Measurements from ENCODE around the gene MAPKAP1.

MAPKAP1 gene

GRCh38 chr9:125594223-125594610 is 112.8 kb downstream of the MAPKAP1 start:
- no peak for ATAC-seq (ENCODE audit: insufficient read depth, low read depth)
- Histone ChIP-seq H3K4me3 (ENCODE audit: low read depth in 1 of 2, low read length in 2 of 2) (no peak overlapping the region), H4K20me1 (ENCODE audit: insufficient read depth, low read length) (no peaks in the 10 kb centered on the region; the same call in 1 of the 2 replicates), H3K27me3 (ENCODE audit: insufficient read depth, low read length, poor library complexity) (no peaks in the 10 kb centered on the region), H3K4me1 (ENCODE audit: insufficient read depth, low read length) (no peaks in the 10 kb centered on the region), H3K79me2 (ENCODE audit: insufficient read depth, low read length) (peaks cover 6% of the 10 kb centered on the region; the same call in 1 of the 2 replicates), H3K9me3 (ENCODE audit: insufficient read depth, low read length, severe bottlenecking) (no peaks in the 10 kb centered on the region), H3K27ac (ENCODE audit: low read length) (no peak overlapping the region), H3K4me2 (ENCODE audit: insufficient read depth, low read length) (no peak overlapping the region), H2AFZ (ENCODE audit: low read depth, low read length) (no peak overlapping the region), H3K9ac (ENCODE audit: low read depth, low read length) (no peak overlapping the region), H3K36me3 (ENCODE audit: insufficient read depth, low read length) (no peaks in the 10 kb centered on the region)
- no peak for DNase-seq
- TF ChIP-seq EZH2 (IDR thresholded peaks at IDR 0.05; ENCODE audit: borderline replicate concordance, low read depth, low read length, severe bottlenecking) (no peak), CTCF (IDR thresholded peaks at IDR 0.05; ENCODE audit: borderline replicate concordance, extremely low read depth, low read length, poor library complexity, severe bottlenecking) (no peak)

- Histone ChIP-seq H3K4me2 (ENCODE audit: insufficient read depth, low read length) (no peak overlapping the region), H3K4me3 (ENCODE audit: low read depth in 1 of 2, low read length in 2 of 2) (no peak overlapping the region), H3K27ac (ENCODE audit: low read length) (no peak overlapping the region), H4K20me1 (ENCODE audit: insufficient read depth, low read length) (peaks cover 1% of the 10 kb centered on the region; the same call in 1 of the 2 replicates), H3K27me3 (ENCODE audit: insufficient read depth, low read length, poor library complexity) (no peaks in the 10 kb centered on the region), H2AFZ (ENCODE audit: low read depth, low read length) (no peak overlapping the region), H3K79me2 (ENCODE audit: insufficient read depth, low read length) (peaks cover 8% of the 10 kb centered on the region; the same call in 1 of the 2 replicates), H3K4me1 (ENCODE audit: insufficient read depth, low read length) (no peaks in the 10 kb centered on the region), H3K36me3 (ENCODE audit: insufficient read depth, low read length) (no peaks in the 10 kb centered on the region), H3K9ac (ENCODE audit: low read depth, low read length) (no peak overlapping the region), H3K9me3 (ENCODE audit: insufficient read depth, low read length, severe bottlenecking) (no peaks in the 10 kb centered on the region)
- no peak for ATAC-seq (ENCODE audit: insufficient read depth, low read depth)
- TF ChIP-seq EZH2 (IDR thresholded peaks at IDR 0.05; ENCODE audit: borderline replicate concordance, low read depth, low read length, severe bottlenecking) (no peak), CTCF (IDR thresholded peaks at IDR 0.05; ENCODE audit: borderline replicate concordance, extremely low read depth, low read length, poor library complexity, severe bottlenecking) (no peak)
- DNase-seq = no peak
These were observed 113.3 kb downstream of the MAPKAP1 start for GRCh38 chr9:125593581-125594222.

GRCh38 chr9:125591888-125592287 is 115.1 kb downstream of the MAPKAP1 start:
- H3K4me3 ChIP-seq (ENCODE audit: low read depth in 1 of 2, low read length in 2 of 2) = no peak overlapping the region
- no peaks in the 10 kb centered on the region for H3K27me3 ChIP-seq (ENCODE audit: insufficient read depth, low read length, poor library complexity)
- ATAC-seq (ENCODE audit: insufficient read depth, low read depth) = no peak
- H3K9ac ChIP-seq (ENCODE audit: low read depth, low read length) = no peak overlapping the region
- TF ChIP-seq CTCF (IDR thresholded peaks at IDR 0.05; ENCODE audit: borderline replicate concordance, extremely low read depth, low read length, poor library complexity, severe bottlenecking) = no peak
- no peak for TF ChIP-seq EZH2 (IDR thresholded peaks at IDR 0.05; ENCODE audit: borderline replicate concordance, low read depth, low read length, severe bottlenecking)
- DNase-seq = no peak
- no peaks in the 10 kb centered on the region for H3K4me1 ChIP-seq (ENCODE audit: insufficient read depth, low read length)
- no peak overlapping the region for H3K4me2 ChIP-seq (ENCODE audit: insufficient read depth, low read length)
- H3K27ac ChIP-seq (ENCODE audit: low read length) = no peak overlapping the region
- no peaks in the 10 kb centered on the region for H3K9me3 ChIP-seq (ENCODE audit: insufficient read depth, low read length, severe bottlenecking)
- H3K36me3 ChIP-seq (ENCODE audit: insufficient read depth, low read length) = no peaks in the 10 kb centered on the region
- H4K20me1 ChIP-seq (ENCODE audit: insufficient read depth, low read length) = peaks cover 2% of the 10 kb centered on the region; the same call in 1 of the 2 replicates
- H2AFZ ChIP-seq (ENCODE audit: low read depth, low read length) = no peak overlapping the region
- H3K79me2 ChIP-seq (ENCODE audit: insufficient read depth, low read length) = peaks cover 8% of the 10 kb centered on the region; the same call in 1 of the 2 replicates

Data from DND-41 (cell line).